Testis (tissue), 2 donors: ENCODE measurements around the gene CHRNA1.

ENCODE experiments used
- POLR2A ChIP-seq: fragments of 450-650 bp; IDR thresholded peaks from one replicate; pipeline ENCODE4 v1.6.1; 2017; ENCODE audit warnings: antibody characterized with exemption, mild to moderate bottlenecking, moderate library complexity
- TF ChIP-seq, protein P1 (sequence below), 3 experiments: fragments of 450-650 bp in 2 of 3; fragments of 200-600 bp in 1 of 3; sonication (generic) in 1 of 3; IDR thresholded peaks; one replicate each; pipeline ENCODE4 v1.5.1; 2016 to 2019; ENCODE audit warnings: antibody characterized with exemption in 3 of 3, mild to moderate bottlenecking in 2 of 3, moderate library complexity in 1 of 3

DNA sequence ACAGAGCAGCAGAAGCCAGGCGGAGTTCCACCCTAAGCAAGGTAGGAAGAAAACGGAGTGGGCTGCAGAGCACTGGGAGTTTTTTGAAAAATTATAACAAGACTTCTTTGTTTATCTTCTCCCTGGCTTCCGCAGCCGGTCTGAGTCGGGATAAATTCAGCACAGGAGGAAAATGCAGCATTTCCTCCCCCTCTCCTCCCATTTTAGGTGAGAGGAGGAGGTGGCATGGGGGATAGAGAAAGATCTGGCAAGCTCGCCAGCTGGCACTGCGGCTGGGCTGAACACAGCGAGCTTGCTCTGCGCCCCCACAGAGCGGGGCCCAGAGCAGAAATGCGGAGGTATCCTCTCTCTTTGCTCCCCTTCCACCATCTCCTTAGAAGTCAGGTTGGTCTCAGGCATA, 17.7 kb upstream of the CHRNA1 start:
- TF ChIP-seq POLR2A: no peak
- TF ChIP-seq, protein P1, sequence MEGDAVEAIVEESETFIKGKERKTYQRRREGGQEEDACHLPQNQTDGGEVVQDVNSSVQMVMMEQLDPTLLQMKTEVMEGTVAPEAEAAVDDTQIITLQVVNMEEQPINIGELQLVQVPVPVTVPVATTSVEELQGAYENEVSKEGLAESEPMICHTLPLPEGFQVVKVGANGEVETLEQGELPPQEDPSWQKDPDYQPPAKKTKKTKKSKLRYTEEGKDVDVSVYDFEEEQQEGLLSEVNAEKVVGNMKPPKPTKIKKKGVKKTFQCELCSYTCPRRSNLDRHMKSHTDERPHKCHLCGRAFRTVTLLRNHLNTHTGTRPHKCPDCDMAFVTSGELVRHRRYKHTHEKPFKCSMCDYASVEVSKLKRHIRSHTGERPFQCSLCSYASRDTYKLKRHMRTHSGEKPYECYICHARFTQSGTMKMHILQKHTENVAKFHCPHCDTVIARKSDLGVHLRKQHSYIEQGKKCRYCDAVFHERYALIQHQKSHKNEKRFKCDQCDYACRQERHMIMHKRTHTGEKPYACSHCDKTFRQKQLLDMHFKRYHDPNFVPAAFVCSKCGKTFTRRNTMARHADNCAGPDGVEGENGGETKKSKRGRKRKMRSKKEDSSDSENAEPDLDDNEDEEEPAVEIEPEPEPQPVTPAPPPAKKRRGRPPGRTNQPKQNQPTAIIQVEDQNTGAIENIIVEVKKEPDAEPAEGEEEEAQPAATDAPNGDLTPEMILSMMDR (IDR thresholded peaks at IDR 0.05): no peak
